Thyroid gland (tissue), 4 donors: ENCODE measurements around the gene CHD6. TPM values are rescaled to one million over a fixed set of nuclear protein-coding genes. Genes with fewer than 3 reads are reported as not detected.
A peak's percentile ranks its signal among the peaks of the same experiment; 100 is the strongest.

Experiments
- DNase-seq, 2 donors: peaks; one replicate each; pipeline ENCODE4 v3.0.0-alpha.2; 2019
- H3K27ac ChIP-seq, 3 donors: fragments of 200-600 bp; sonication (generic); 1 replicate in 2 of 3; 2 replicates in 1 of 3; pipeline ENCODE4 v1.5.1; 2016 to 2019; ENCODE audit warnings: mild to moderate bottlenecking in 1 of 3, moderate library complexity in 1 of 3
- H3K27me3 ChIP-seq: fragments of 200-600 bp; sonication (generic); one replicate; pipeline ENCODE4 v1.5.1; 2019
- H3K36me3 ChIP-seq, 2 donors: fragments of 200-600 bp; sonication (generic); one replicate each; pipeline ENCODE4 v1.5.1; 2016 to 2019
- H3K4me1 ChIP-seq, 2 donors: fragments of 200-600 bp; sonication (generic); one replicate each; pipeline ENCODE4 v1.5.1; 2017 to 2019
- H3K4me3 ChIP-seq, 3 donors: fragments of 200-600 bp; sonication (generic); replicated peaks in 1 of 3; 1 replicate in 2 of 3; 2 replicates in 1 of 3; pipeline ENCODE4 v1.5.1; 2016; ENCODE audit warnings: mild to moderate bottlenecking in 1 of 3
- H3K9me3 ChIP-seq: fragments of 200-600 bp; sonication (generic); one replicate; pipeline ENCODE4 v1.5.1; 2017
- POLR2A ChIP-seq, 2 donors: fragments of 450-650 bp; IDR thresholded peaks; one replicate each; pipeline ENCODE4 v1.6.1; 2017; ENCODE audit warnings: antibody characterized with exemption in 2 of 2, mild to moderate bottlenecking in 2 of 2, moderate library complexity in 1 of 2
- WGBS, 2 donors: methylation state at CpG; one replicate each; pipeline ENCODE4 v1.1.5; 2017; 5-methylcytosine and 5-hydroxymethylcytosine counted together
- intact Hi-C: fragments of 100-400 bp; cut with DNase I; formaldehyde crosslinking; loops from one replicate; pipeline ENCODE4 v1.15.1; 2023
- total RNA-seq, 4 donors: library from RNA; depleted of rRNA; stranded (reverse); fragments of >200 nt; gene quantifications; one replicate each; pipeline ENCODE4 v1.2.3, GENCODE V29; 2016
- TF ChIP-seq, protein P1 (sequence below), 6 experiments: fragments of 200-600 bp in 3 of 6; fragments of 450-650 bp in 3 of 6; sonication (generic) in 3 of 6; IDR thresholded peaks; one replicate each; pipeline ENCODE4 v1.5.1; 2016 to 2019; ENCODE audit warnings: antibody characterized with exemption in 6 of 6, mild to moderate bottlenecking in 2 of 6, inconsistent platforms in 1 of 6, moderate library complexity in 1 of 6

Gene CHD6
- total RNA-seq, 4 donors from 2014 or later: 58.0 to 104 (median 81.6) TPM

- intact Hi-C loops: no loop called here
- WGBS, 2 donors: 95 to 97% methylated on average over 5 to 7 of the region's 7 CpGs
- DNase-seq: no peak
- Histone ChIP-seq H3K36me3 (peaks cover 8 to 18% of the 10 kb centered on the region in 2 donors), H3K27ac (peak overlapping the region; percentile 38 to 66 (median 61)), H3K4me1 (peaks cover 0 to 19% of the 10 kb centered on the region in 2 donors), H3K4me3 (no peak overlapping the region), H3K27me3 (no peaks in the 10 kb centered on the region), H3K9me3 (no peaks in the 10 kb centered on the region)
- TF ChIP-seq, protein P1, sequence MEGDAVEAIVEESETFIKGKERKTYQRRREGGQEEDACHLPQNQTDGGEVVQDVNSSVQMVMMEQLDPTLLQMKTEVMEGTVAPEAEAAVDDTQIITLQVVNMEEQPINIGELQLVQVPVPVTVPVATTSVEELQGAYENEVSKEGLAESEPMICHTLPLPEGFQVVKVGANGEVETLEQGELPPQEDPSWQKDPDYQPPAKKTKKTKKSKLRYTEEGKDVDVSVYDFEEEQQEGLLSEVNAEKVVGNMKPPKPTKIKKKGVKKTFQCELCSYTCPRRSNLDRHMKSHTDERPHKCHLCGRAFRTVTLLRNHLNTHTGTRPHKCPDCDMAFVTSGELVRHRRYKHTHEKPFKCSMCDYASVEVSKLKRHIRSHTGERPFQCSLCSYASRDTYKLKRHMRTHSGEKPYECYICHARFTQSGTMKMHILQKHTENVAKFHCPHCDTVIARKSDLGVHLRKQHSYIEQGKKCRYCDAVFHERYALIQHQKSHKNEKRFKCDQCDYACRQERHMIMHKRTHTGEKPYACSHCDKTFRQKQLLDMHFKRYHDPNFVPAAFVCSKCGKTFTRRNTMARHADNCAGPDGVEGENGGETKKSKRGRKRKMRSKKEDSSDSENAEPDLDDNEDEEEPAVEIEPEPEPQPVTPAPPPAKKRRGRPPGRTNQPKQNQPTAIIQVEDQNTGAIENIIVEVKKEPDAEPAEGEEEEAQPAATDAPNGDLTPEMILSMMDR (IDR thresholded peaks at IDR 0.05): no peak
- no peak for TF ChIP-seq POLR2A (IDR thresholded peaks at IDR 0.05)
These were observed 259.5 kb downstream of the CHD6 start for GRCh38 chr20:41358717-41359116.

- peaks cover 8 to 18% of the 10 kb centered on the region in 2 donors for H3K36me3 ChIP-seq
- H3K9me3 ChIP-seq: no peaks in the 10 kb centered on the region
- DNase-seq: no peak
- peaks cover 0 to 19% of the 10 kb centered on the region in 2 donors for H3K4me1 ChIP-seq
- peak overlapping the region; percentile 38 to 66 (median 61) for H3K27ac ChIP-seq
- WGBS, 2 donors: 95% methylated on average over 9 of the region's 9 CpGs
- intact Hi-C loops: no loop called here
- no peak overlapping the region for H3K4me3 ChIP-seq
- TF ChIP-seq POLR2A (IDR thresholded peaks at IDR 0.05): no peak
- TF ChIP-seq, protein P1 (IDR thresholded peaks at IDR 0.05): no peak
- H3K27me3 ChIP-seq: no peaks in the 10 kb centered on the region
These were observed 259.9 kb downstream of the CHD6 start for GRCh38 chr20:41358230-41358629.

DNA sequence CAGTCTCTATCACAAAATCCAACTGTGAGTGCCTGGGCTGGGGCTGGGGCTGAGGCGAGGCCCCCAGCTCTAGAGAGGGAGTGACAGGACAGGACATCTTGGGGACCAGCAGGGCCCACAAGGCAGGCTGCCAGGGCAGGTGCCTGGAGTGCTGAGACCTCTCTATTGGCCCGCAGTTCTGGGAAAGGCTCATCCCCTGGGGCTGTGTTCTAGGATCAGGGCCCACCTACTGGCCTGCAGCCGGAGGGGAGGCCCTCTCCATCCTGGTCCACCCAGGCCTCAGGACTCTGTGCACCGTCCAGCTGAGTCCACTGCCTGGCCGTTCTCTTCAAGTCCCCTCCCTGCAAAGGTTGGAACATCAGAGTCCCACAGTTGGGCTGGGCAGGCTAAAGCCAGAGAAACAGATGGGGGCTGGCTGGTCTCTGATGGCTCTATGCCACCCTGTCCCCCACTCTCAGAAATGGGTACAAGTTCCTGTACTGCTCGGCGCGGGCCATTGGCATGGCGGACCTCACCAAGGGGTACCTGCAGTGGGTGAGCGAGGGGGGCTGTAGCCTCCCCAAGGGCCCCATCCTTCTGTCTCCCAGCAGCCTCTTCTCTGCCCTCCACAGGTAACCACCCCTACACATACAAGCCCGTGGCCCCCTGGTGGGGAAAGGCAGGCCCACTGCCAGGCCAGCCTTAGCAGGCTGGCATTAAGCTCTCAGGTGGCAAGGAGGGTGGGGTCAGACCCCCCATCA lies 260.6 kb downstream of the CHD6 start:
- Histone ChIP-seq H3K4me1 (peaks cover 0 to 19% of the 10 kb centered on the region in 2 donors), H3K27me3 (no peaks in the 10 kb centered on the region), H3K4me3 (no peak overlapping the region), H3K36me3 (peaks cover 8 to 18% of the 10 kb centered on the region in 2 donors), H3K27ac (no peak overlapping the region), H3K9me3 (no peaks in the 10 kb centered on the region)
- TF ChIP-seq POLR2A (IDR thresholded peaks at IDR 0.05): no peak
- WGBS, 2 donors: 90 to 100% methylated on average over 2 to 11 of the region's 11 CpGs
- no peak for DNase-seq
- intact Hi-C loops: no loop called here

DNA sequence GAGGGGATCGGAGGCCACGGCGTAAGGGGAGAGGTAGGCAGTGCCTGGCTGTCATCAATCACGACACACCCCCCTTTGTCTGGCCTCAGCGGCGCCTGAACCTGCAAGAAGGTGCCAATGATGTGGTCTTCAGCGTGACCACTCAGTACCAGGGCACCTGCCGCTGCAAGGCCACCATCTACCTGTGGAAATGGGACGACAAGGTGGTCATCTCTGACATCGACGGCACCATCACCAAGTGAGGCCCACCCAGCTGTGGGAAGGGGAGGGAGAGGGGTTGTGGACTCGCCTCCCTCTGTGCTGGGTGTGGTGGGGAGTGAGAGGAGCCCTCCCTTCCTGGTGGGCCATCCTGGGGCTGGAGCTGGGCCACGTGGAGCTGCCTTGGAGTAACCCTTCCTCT lies 261.2 kb downstream of the CHD6 start:
- TF ChIP-seq POLR2A (IDR thresholded peaks at IDR 0.05): no peak
- TF ChIP-seq, protein P1 (IDR thresholded peaks at IDR 0.05): no peak
- H3K4me1 ChIP-seq: peaks cover 0 to 12% of the 10 kb centered on the region in 2 donors
- H3K36me3 ChIP-seq: peaks cover 13 to 21% of the 10 kb centered on the region in 2 donors
- WGBS, 2 donors: 88 to 93% methylated on average over 12 of the region's 13 CpGs
- H3K9me3 ChIP-seq: no peaks in the 10 kb centered on the region
- DNase-seq: no peak
- H3K27ac ChIP-seq: no peak overlapping the region
- H3K4me3 ChIP-seq: no peak overlapping the region
- H3K27me3 ChIP-seq: no peaks in the 10 kb centered on the region
- intact Hi-C loops: no loop called here

- no peak for TF ChIP-seq POLR2A (IDR thresholded peaks at IDR 0.05)
- TF ChIP-seq, protein P1 (IDR thresholded peaks at IDR 0.05): no peak
- no peaks in the 10 kb centered on the region for H3K9me3 ChIP-seq
- H3K27ac ChIP-seq: no peak overlapping the region
- H3K4me1 ChIP-seq: peaks cover 0 to 9% of the 10 kb centered on the region in 2 donors
- H3K36me3 ChIP-seq: peaks cover 14 to 28% of the 10 kb centered on the region in 2 donors
- DNase-seq: no peak
- no peak overlapping the region for H3K4me3 ChIP-seq
- H3K27me3 ChIP-seq: no peaks in the 10 kb centered on the region
- 92 to 96% methylated on average over 6 to 7 of the region's 7 CpGs for WGBS, 2 donors
- intact Hi-C loops: no loop called here
These were observed 262.5 kb downstream of the CHD6 start for GRCh38 chr20:41355598-41356203.
